ENCODE results near the gene NPPC. TPM values are rescaled to one million over a fixed set of nuclear protein-coding genes. Genes with fewer than 3 reads are reported as not detected.

Gene NPPC
- total and polyA plus RNA-seq, 2 of the 8 experiments (the other 6 are each of a cell fraction or from before 2014, with no cell fraction given), result 1.3 to 4.7 TPM

MicroRNA genes within 50 kb of the gene (microRNA counts, 767-probe panel; counts per million panel counts)
- 879 counts per million, percentile 95 among the panel's probes with 10 or more counts for microRNA hsa-miR-1471

Small RNA genes lying within 50 kb of the gene (microRNA-seq; reads per million reads assigned to microRNA genes)
- gene MIR1471 (ENCODE audit: borderline microRNAs expressed in 2 of 2, borderline number of aligned reads in 2 of 2, borderline replicate concordance in 1 of 2), result 0 reads per million in 2 experiments

Small RNA genes lying within 50 kb of the gene (small RNA-seq; reads per million reads assigned to genes)
- gene MIR1471 (ENCODE audit: insufficient read depth), result not detected

Other genes starting within 250 kb of the NPPC start
- gene PTMA, start 217.9 kb downstream of the NPPC start, total RNA-seq (2021; fragmentation: NEBNext Ultra II Directional; extraction: Animal tissue kit (Norgen Biotek cat#: 25700)), result 2,680 and 2,823 TPM in 2 replicates
- 643 and 683 TPM in 2 replicates for gene PTMA, start 217.9 kb downstream of the NPPC start, polyA plus RNA-seq (2011; rRNA removed)
- 33.7 and 37.8 TPM in 2 replicates for gene PDE6D, start 145.1 kb downstream of the NPPC start, total RNA-seq (2021; fragmentation: NEBNext Ultra II Directional; extraction: Animal tissue kit (Norgen Biotek cat#: 25700))
- 44.0 and 63.9 TPM in 2 replicates for gene PDE6D, start 145.1 kb downstream of the NPPC start, polyA plus RNA-seq (2011; rRNA removed)
- 62.2 and 67.2 TPM in 2 replicates for gene COPS7B, start 140.0 kb downstream of the NPPC start, total RNA-seq (2021; fragmentation: NEBNext Ultra II Directional; extraction: Animal tissue kit (Norgen Biotek cat#: 25700))
- 72.1 and 98.6 TPM in 2 replicates for gene COPS7B, start 140.0 kb downstream of the NPPC start, polyA plus RNA-seq (2011; rRNA removed)
- 21.6 and 26.8 TPM in 2 replicates for gene DIS3L2, start 35.3 kb upstream of the NPPC start, total RNA-seq (2021; fragmentation: NEBNext Ultra II Directional; extraction: Animal tissue kit (Norgen Biotek cat#: 25700))
- gene DIS3L2, start 35.3 kb upstream of the NPPC start, polyA plus RNA-seq (2011; rRNA removed), result 11.5 and 19.0 TPM in 2 replicates

All from H1 (cell line).